Mesothelial cell of epicardium (in vitro differentiated cells): ENCODE results near the gene FAM120B. TPM values are rescaled to one million over a fixed set of nuclear protein-coding genes. Genes with fewer than 3 reads are reported as not detected.

Experiments used
- DNase-seq, 2 experiments: peaks; one replicate each; pipeline ENCODE4 v3.0.0; 2021; ENCODE audit warnings: low spot score in 2 of 2; ENCODE audit not compliant: unreplicated experiment in 2 of 2
- H3K27ac Mint-ChIP-seq: 2 replicates; pipeline ENCODE4 v1.8.0; 2021; ENCODE audit warnings: mixed read lengths
- H3K27me3 Mint-ChIP-seq: 2 replicates; pipeline ENCODE4 v1.8.0; 2021; ENCODE audit warnings: low read depth, mixed read lengths
- H3K36me3 Mint-ChIP-seq: 2 replicates; pipeline ENCODE4 v1.8.0; 2021; ENCODE audit warnings: mixed read lengths
- H3K4me1 Mint-ChIP-seq: 2 replicates; pipeline ENCODE4 v1.8.0; 2021; ENCODE audit warnings: mixed read lengths
- H3K4me3 Mint-ChIP-seq: 2 replicates; pipeline ENCODE4 v1.8.0; 2021; ENCODE audit warnings: mild to moderate bottlenecking, moderate library complexity, mixed read lengths
- H3K9me3 Mint-ChIP-seq: 2 replicates; pipeline ENCODE4 v1.8.0; 2021; ENCODE audit warnings: mixed read lengths
- microRNA-seq: library from miRNA; unstranded; fragments of <30 nt; microRNA quantifications from one replicate; pipeline ENCODE4 v1.2.0, GENCODE V29; 2021; ENCODE audit warnings: inconsistent platforms, mixed read lengths
- total RNA-seq: library from RNA; stranded (reverse); gene quantifications from 3 replicates; pipeline ENCODE4 v1.2.1, GENCODE V29; 2021
- TF ChIP-seq, protein P1 (sequence below): fragments of 200-600 bp; sonication (generic); IDR thresholded peaks from one replicate; pipeline ENCODE4 v1.5.0; 2021; ENCODE audit warnings: antibody characterized with exemption; ENCODE audit not compliant: unreplicated experiment

The FAM120B gene
- total RNA-seq, 1 donor from 2014 or later: 44.1 TPM

DNA sequence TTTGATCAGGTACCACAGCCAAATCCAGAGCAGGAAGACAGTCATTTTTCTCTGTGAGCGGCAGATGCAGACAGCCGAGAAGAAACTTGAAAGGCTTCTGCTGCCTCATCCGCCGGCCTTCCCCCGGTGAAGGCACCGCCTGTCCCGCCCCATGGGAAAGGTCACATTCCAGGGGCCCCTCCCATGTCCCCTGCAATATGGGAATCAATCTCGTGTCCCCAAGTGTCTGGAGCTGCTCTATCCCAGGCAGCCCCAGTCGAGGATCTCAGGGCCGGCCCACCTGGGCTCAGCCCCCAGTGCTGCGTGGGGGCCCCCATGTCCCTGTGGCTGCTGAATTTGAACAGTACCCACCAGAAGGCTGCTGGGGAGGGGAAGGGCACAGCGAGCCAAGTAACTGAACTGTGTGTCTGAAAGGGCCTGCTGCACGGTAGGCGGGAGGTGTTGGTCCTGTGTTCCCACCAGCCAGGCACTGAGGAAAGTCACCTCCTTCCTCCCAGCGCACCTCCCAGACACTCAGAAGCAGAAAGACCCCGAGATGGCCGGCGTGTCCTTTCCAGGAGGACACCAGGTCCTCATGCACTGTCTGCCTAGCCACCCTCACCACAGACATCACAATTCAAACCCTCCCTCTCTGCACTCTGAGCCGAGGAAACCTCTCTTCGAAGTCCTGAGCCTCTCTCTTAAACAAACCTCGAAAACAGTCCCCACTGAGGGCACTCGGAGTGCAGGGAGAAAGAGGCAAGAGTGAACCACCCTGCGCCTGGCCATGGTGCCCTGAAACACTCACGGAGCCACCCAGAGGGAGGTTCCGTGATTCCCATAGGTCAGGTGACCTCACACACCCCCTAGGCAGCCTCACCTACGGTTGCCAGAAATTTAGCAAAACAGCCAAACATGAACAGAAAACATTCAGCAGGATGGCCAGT is 147.3 kb downstream of the FAM120B start:
- Mint-ChIP-seq H3K27me3 (peaks cover 3% of the 10 kb centered on the region), H3K9me3 (no peaks in the 10 kb centered on the region), H3K4me1 (peaks cover 9% of the 10 kb centered on the region), H3K36me3 (no peaks in the 10 kb centered on the region), H3K27ac (peak overlapping the region; percentile 16), H3K4me3 (no peak overlapping the region)
- TF ChIP-seq, protein P1, sequence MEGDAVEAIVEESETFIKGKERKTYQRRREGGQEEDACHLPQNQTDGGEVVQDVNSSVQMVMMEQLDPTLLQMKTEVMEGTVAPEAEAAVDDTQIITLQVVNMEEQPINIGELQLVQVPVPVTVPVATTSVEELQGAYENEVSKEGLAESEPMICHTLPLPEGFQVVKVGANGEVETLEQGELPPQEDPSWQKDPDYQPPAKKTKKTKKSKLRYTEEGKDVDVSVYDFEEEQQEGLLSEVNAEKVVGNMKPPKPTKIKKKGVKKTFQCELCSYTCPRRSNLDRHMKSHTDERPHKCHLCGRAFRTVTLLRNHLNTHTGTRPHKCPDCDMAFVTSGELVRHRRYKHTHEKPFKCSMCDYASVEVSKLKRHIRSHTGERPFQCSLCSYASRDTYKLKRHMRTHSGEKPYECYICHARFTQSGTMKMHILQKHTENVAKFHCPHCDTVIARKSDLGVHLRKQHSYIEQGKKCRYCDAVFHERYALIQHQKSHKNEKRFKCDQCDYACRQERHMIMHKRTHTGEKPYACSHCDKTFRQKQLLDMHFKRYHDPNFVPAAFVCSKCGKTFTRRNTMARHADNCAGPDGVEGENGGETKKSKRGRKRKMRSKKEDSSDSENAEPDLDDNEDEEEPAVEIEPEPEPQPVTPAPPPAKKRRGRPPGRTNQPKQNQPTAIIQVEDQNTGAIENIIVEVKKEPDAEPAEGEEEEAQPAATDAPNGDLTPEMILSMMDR: no peak
- DNase-seq: peak in 1 of 2 experiments; percentile 37

DNA sequence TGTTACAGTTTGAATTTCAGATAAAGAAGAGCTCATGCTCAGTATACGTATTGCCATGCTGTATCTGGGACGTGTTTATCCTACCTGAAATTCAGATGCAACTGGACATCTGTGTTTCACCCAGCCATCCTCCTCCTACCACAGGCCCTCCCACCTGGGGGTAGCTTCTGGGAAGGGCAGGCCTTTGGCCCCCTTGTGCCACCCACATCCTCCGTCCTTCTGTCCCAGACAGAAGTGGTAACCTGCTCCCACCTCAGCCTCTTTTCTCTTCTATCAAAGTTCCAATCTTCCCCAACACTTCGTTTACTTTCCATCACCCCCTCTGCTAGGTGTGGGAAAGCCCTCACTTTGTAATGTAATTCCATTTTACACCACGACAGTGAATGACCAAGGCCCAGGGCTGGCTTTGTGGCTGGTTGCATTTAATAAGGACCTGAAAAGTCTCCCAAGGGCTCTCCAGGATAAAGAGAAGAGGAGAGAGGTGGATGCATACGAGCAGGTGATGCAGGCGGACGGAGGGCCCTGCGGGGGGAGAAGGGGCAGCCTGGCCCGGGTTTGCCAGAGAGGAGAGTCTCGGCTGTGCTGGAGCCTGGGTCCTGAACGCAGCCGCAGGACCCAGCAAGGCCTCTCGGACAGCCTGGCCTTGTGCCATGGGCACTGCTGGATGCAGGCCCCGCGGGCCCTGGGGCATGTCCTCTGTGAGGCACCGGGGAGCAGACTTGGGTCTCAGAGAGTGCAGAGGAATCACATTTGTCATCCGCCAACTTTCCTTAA is 148.1 kb downstream of the FAM120B start:
- Mint-ChIP-seq H3K4me3 (no peak overlapping the region), H3K27ac (no peak overlapping the region), H3K27me3 (peaks cover 7% of the 10 kb centered on the region), H3K4me1 (peaks cover 9% of the 10 kb centered on the region), H3K36me3 (no peaks in the 10 kb centered on the region), H3K9me3 (no peaks in the 10 kb centered on the region)
- peak in 1 of 2 experiments; percentile 34 for DNase-seq
- TF ChIP-seq, protein P1: no peak

DNA sequence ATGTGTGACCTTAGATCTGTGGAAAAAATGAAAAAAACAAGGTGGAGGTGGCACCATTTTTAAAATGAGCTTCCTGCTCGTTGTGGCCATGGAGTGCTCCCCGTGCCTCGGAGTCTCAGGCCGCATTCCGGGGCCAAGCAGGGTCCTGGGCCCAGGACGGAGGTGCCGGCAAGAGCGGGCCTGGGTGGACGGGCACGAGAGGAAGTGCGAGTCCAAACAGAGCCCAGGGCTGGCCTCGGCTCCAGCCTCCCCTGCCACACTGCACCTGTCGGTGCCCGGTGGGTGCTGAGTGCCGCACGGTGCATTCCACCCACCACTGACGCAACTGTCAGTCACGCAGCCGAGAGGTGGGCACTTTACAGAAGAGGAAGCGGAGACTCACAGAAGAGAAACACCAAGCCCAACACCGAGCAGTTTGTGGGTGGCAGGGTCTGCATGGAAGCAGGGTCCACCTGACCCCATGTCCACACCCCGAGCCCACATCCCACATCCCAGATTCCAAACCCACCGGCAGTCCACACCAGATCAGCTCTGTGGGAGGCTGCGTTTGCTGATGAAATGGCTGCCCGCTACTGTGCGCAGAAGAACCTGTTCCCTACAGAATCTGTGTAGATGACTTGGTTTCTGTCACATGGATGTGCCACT is 148.9 kb downstream of the FAM120B start:
- Mint-ChIP-seq H3K4me3 (no peak overlapping the region), H3K9me3 (no peaks in the 10 kb centered on the region), H3K27ac (no peak overlapping the region), H3K4me1 (peaks cover 9% of the 10 kb centered on the region), H3K27me3 (peaks cover 10% of the 10 kb centered on the region), H3K36me3 (no peaks in the 10 kb centered on the region)
- TF ChIP-seq, protein P1: no peak
- no peak for DNase-seq

DNA sequence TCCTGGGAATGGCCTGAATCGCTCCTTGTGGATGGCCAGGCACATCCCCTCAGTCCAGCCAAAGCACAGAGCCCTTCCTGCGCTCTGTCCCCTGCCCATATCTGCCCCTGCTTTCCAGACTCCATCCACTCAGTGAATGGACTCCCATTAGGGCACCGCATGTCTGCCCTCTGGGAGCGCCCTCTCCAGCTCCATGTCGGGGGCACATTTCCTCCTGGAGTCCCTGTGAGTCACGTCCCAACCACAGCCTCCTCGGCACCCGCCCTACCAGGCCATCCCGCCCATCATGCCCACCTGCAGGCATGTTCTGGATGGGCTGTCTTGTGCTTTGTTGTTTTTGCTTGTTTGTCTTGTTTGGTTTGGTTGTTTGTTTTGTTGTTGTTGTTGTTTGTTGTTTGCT is 149.8 kb downstream of the FAM120B start:
- no peak overlapping the region for H3K27ac Mint-ChIP-seq
- peak in 1 of 2 experiments; percentile 34 for DNase-seq
- H3K4me3 Mint-ChIP-seq: no peak overlapping the region

More for the DNA sequence above, 149.8 kb downstream of the FAM120B start:
- TF ChIP-seq, protein P1: no peak
- Mint-ChIP-seq H3K4me1 (peaks cover 9% of the 10 kb centered on the region), H3K9me3 (no peaks in the 10 kb centered on the region), H3K36me3 (no peaks in the 10 kb centered on the region), H3K27me3 (peaks cover 12% of the 10 kb centered on the region)

Small RNAs within 50 kb of the gene (microRNA-seq; reads per million reads assigned to microRNA genes)
- not detected for gene MIR4644

Other genes with a start within 250 kb of the FAM120B start
- 2.6 to 4.8 TPM (median 3.6 TPM) in 3 replicates for gene DLL1, start 15.7 kb upstream of the FAM120B start, total RNA-seq
- gene PSMB1, start 246.5 kb downstream of the FAM120B start, total RNA-seq: 137 to 142 TPM (median 140 TPM) in 3 replicates
- gene TBP, start 247.6 kb downstream of the FAM120B start, total RNA-seq: 20.9 to 24.1 TPM (median 23.5 TPM) in 3 replicates